HG03025 (cell line): ENCODE results near the gene C2orf42.
"Not testable (repeated sequence)": the region's sequence is repeated elsewhere in the genome, so short reads cannot be mapped to it uniquely, and the experiment has no call there.

Experiments used
- ATAC-seq: cut with Tn5 transposase; IDR thresholded peaks from one replicate; pipeline ENCODE4 v1.9.1; 2021; ENCODE audit warnings: mild to moderate bottlenecking, moderate library complexity; ENCODE audit not compliant: unreplicated experiment, low FRiP score

Gene C2orf42

GRCh38 chr2:70181363-70181956 is 9.4 kb downstream of the C2orf42 start:
- ATAC-seq, result peak; percentile 76

- no peak for ATAC-seq
Observed at GRCh38 chr2:70173520-70173919, 17.3 kb downstream of the C2orf42 start.

GRCh38 chr2:70169654-70170245 is 21.1 kb downstream of the C2orf42 start:
- ATAC-seq, result not testable (repeated sequence)

GRCh38 chr2:70161069-70161534 is 29.7 kb downstream of the C2orf42 start:
- peak; percentile 56 for ATAC-seq

DNA sequence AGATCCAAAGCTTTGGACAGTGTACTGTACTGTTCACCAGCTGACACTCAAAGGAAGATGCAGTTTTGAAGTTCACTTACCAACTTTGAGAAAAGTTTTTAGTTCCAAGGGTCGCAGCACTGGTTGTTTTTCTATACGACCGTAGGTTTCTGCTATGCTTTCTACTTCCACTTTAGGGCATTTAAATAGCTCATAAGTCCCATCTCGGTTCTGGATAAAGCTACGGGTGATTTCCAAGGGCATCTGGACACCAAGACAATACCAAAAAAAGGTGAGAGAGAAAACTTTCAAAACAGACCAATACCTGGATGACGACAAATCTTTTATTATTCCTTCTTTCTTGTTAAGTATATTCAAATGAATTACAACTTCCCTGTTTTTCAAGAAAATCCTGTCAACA is 30.3 kb downstream of the C2orf42 start:
- no peak for ATAC-seq

- not testable (repeated sequence) for ATAC-seq
Observed at GRCh38 chr2:70149130-70149686, 41.6 kb downstream of the C2orf42 start.

- ATAC-seq, result not testable (repeated sequence)
Observed at GRCh38 chr2:70148211-70148760, 42.5 kb downstream of the C2orf42 start.

GRCh38 chr2:70145851-70146739 is 44.7 kb downstream of the C2orf42 start:
- ATAC-seq, result no peak

DNA sequence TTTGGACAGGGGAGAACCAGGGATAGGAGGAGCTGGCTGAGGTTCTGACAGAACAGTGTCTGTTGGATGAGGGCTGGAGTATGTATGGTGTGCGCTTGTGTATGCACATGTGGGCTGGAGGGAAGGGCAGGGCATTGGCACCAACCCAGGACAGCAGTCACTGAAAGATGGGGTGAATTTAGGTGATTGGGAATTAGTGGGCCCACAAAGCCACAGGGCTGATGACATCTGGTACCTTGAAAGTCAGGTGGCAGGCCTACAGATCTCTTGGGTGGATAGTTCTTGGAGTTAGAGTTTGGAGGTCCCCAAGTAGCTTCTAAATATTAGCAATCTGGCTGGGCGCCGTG is 45.7 kb downstream of the C2orf42 start:
- ATAC-seq, result no peak

- no peak for ATAC-seq
Observed at GRCh38 chr2:70144443-70145143, 46.2 kb downstream of the C2orf42 start.

GRCh38 chr2:70143314-70144150 is 47.3 kb downstream of the C2orf42 start:
- peak; percentile 6 for ATAC-seq

DNA sequence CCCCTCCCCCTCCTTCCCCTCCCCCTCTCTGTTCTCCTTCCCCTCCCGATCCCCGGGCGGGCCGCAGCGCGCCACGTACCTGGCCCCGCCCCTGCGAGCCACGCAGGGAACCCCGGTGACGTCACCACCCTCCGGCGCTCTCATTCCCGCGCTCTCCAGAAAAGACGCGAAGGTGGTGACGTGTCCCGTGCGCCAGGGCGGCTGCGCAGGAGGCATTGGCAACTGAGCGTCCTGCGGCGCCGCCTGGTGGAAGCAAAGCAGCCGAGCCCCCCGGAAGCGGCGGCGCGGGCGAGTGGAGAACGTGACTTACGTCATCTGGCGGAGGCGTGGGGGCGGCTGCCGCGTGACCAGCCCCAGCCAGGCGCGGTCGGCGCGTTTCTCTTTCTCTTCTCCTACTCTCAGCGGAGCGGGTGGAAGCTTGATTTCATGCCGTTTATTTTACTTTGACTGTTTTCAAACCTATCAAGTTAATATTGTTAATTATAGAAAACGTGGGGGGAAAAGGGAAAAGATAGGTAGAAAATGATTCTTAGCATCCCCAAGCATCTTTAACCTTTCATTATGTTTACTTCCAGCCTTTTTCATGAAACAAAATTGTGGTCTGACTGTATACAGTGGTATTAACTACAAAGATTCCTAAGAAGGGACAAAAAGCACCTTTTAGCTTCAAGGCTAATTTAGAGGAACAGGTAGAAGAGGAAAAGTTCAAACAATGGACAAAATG is 48.1 kb downstream of the C2orf42 start:
- ATAC-seq, result peak; percentile 86

GRCh38 chr2:70141902-70142589 is 48.8 kb downstream of the C2orf42 start:
- ATAC-seq, result peak; percentile 24

DNA sequence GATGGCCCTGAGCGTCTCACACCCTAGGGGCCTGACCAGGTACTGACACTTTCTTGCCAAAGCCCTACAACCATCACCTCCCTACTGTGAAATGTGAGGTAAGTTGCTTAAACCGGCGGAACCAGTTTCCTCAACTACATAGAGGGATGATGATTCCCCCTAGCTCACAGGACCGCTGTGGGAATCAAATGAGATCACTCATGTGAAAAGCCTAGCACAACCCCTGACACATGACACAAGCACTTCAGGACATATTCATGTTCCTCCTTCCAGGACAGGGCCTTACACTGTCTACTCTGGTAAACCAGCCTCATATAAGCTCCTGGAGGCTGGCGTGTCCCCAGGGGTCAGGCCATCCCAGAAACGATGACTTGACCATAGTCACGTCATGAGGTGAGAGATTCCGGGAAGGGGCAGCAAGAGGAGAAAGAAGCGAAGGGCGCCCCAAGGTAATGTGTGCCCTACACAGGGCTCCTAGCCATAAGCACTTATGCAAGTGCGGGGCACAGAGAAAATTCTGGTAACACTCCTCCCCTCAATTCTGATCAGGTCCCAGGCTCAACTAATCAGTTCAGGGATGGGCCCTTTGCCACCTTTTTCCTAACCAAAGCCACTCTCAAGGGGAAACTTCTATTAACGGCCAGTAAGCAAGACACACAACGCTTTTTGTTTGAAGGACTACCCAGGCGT is 49.5 kb downstream of the C2orf42 start:
- no peak for ATAC-seq

DNA sequence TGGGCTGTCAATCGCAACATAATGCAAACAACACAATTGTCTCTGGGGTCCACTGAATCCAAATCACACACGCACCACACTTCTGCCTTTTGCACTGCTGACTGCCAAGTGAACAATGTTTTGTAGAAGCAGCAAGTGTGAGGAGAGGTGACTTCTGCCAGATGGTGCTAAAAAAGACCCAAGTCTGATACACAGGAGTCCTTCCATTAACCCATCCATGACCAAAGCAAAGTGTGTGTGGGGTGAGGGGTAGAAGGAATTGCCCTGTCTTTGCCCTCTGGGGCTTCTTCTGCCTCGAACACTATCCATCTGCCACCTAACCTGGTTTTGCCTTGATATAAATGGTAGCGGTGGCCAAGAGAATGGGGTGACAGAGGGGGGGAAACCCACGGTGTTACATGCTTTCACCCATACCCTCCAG is 50.0 kb downstream of the C2orf42 start:
- no peak for ATAC-seq

- ATAC-seq, result not testable (repeated sequence)
Observed at GRCh38 chr2:70134323-70134983, 56.4 kb downstream of the C2orf42 start.
